Activated CD8-positive, alpha-beta memory T cell treated with anti-CD3 and anti-CD28 coated beads, Interleukin-2, amount 50 U/mL, for 24 hours (primary cell): ENCODE data around the gene PCSK1.
"Not testable (repeated sequence)": the region's sequence is repeated elsewhere in the genome, so short reads cannot be mapped to it uniquely, and the experiment has no call there.

ENCODE experiments used
- DNase-seq: peaks from one replicate; pipeline ENCODE4 v3.0.0-alpha.2; 2020; ENCODE audit errors: extremely low read depth

PCSK1 gene

DNA sequence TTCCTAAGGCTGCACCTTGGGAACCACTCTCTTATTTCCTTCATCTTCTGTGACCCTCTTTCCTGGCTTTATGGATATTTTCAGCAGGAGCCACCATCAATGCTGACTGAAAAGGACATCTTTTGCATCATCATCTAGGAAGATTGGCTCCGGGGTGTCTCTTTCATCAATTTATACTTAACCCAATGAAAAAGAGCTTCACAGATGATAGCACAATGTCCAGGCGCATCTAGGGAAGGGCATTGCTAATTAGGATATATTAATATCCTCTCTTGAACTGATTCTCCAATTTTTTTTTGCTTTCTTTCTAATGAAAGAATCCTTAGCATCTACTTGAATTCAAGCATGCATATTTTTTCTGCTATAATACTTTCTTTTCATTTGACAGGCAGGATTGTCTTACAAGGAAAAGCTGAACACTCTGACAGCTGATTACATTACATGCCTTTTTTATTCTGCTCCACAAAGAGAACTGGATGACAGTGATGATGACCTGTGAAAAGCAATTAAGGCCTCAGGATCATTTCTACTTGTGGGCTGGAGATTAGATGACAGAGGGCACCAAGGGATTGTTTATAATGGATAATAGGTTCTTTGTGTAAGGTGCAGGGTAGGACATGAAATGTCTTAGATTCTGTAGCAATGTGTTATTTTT is 60.2 kb downstream of the PCSK1 start:
- no peak for DNase-seq

DNA sequence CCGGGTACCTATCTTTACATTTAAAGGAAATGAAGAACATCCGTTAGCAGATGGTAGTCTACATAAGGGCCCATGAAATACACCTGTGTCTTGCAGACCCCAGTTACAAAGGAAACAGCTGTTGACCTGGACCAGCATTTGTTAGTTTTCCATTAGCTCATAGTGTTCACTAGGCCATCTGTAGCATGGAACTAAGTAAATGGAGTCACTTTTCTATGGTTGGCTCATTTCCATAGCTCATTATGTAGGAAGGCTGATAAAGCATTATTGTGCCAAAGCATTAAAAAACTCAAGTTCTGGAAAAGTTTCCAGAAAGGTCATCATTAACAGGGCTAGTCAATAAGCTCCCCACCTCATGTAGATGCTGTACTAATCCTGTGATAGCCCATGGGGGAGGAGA is 62.1 kb downstream of the PCSK1 start:
- no peak for DNase-seq

DNA sequence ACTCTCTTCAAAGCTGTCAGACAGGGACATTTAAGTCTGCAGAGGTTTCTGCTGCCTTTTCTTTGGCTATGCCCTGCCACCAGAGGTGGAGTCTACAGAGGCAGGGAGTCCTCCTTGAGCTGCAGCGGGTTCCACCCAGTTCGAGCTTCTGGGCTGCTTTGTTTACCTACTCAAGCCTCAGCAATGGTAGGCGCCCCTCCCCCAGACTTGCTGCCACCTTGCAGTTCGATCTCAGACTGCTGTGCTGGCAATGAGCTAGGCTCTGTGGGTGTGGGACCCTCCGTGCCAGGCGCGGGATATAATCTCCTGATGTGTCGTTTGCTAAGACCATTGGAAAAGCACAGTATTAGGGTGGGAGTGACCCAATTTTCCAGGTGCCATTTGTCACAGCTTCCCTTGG is 65.7 kb downstream of the PCSK1 start:
- DNase-seq, result not testable (repeated sequence)

DNA sequence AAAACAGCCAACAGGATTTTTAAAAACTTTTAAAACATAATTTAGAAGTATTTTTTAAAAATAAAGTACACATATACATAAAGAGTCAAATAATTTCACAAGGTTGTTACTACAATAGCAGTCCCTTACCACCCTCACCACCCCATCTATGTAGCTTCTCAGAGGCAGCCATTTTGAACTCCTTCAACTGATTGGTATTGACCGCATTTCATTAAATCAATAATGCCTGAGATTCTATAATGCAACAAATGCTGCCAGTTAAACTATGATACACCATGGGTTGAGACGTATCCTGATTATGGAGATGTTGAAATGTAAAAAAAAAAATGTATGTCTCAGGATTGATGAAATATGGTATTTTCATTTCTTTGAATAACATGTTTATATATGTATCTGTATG is 78.8 kb downstream of the PCSK1 start:
- DNase-seq, result no peak

DNA sequence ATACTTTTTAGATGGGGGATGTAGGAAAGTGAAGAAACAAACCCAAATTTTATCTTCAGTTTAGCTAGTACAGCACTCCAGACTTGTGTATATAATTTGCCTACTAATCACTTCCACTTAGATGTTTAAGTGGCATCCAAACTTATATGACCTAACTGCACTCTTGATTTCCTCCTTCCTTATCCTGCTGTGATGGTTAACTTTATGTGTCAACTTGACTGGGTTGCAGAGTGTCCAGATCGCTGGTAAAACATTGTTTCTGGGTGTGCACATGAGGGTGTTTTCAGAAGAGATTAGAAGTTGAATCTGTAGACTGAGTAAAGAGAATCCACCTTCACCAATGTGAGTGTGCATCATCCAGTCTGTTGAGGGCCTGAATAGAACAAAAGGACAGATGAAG is 79.8 kb downstream of the PCSK1 start:
- DNase-seq, result no peak

DNA sequence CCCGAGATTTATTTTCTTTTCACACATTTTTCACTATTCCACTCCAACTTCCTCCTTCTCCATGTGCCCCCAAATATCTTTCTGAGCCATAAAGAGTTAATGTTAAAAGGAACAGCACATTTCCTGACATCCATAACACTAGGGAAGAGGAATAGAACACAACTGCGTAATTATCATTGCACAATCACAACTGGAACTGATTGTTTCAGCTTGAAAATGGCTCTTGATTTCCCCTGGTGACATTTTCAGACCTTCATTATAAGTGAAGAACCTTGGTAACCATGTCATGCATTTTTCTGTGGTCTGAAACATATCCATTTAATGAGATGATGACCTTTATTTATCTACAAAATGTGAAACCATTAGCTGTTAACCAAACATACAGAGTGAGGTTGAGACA is 82.4 kb downstream of the PCSK1 start:
- DNase-seq, result no peak

DNA sequence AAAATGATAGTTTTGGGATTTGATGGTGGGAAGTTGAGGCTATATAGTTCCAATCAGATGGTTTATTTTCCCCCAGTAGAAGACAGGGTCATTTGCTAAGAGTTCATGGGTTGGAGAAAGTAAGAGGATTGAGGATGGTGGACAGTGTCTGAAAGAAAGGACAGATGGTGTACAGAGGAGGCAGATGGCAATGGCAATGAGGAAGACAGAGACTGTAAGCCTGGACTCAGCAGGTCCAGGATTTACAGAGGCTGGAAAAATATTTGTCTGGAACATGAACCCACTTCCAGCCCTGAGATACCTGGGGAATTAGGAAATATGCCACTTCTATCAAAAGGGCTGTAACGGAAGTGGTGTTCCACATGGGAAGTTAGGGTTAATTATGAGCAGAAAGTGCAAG is 84.5 kb downstream of the PCSK1 start:
- DNase-seq, result no peak

DNA sequence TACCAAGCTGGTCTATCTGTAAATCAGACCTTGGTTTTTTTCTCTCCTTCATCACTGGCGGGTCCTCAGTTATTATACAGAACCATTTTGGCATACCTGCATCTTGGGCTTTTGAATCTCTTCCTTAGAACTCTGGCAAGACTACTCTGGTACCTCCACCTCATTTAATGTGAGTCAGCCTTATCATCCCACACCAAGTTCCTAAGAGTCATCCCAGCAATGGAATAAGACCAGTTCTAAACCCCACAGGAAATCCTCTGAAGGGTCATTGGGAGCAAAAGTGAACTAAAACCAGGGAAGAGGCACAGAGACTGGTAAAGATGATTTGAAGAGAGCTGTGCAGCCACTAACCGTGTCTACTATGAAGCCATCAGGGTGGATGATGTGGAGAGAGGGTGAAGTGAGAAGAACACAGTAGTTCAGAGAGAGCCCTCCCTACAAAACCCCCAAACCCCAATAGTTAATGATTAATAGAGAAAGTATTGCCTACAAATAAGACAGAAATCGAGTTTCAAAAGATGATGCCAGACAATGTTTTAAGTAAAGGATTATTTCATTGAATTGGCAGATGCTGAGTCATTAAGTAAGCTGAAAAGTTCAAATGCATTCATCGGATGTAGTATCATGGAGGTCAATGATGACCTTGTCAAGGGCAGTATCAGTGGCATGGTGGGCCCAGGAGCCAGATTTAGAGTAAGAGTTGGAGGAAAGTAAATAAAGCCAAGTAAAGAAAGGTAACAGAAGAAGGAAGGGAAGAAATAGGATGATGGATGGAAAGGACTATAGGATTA is 85.4 kb downstream of the PCSK1 start:
- DNase-seq, result no peak

DNA sequence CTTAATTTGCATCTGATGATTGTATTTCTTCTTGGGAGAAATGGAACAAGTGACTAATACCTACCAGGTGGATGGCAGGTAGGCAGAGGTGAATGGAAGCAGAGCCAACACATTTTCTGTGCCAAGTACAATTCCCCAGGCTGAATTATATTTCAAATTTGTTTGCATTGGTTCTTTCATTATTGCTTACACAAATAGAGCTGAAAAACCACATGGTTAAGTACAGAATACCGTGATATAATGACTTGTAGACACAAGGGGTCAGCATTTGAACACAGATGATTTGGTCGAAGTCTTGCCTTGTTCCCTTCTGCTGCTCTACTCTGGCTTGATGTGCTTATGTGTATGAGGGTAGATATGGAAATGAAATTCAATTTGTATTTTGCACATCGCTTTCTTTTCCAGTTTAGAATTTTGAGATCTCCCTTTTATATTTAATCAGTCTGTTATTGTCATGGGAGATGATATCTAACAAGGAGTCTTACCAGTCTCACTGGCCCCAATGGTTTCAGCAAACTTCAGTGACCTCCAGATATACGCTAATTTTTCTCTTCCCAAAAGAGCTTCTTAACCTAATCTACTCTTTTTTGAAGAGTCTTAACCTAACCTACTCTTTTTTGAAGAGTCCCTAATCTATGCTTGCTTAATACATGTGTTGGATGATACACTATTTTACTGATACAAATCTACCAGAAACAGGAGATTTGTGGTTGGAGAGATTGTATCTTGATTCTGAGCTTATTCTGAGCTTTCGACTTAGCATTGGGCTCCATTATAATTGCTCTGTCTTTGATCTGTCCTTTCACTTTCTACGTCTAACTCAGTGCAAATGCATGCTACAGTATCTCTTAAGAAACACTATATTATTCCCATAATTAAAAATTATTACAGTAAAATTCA is 88.1 kb downstream of the PCSK1 start:
- no peak for DNase-seq

DNA sequence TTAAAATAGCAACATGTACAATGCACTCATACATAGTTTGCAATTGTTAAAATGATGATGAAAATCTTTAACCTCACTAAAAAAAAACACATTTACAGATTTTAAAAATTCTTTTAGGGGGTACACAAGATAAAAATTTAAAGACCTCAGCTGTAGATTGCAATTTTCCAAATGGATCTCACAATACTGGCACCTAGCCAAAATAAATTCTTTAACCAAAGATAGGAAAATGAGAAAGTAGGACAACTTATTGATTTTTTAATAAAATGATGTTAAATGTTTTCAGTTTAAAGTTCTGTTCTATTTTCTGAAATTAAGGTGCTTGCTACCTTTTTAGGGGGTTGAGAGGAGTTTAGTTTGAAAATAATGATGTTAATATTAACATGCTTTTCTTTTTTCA is 90.0 kb downstream of the PCSK1 start:
- DNase-seq, result no peak

DNA sequence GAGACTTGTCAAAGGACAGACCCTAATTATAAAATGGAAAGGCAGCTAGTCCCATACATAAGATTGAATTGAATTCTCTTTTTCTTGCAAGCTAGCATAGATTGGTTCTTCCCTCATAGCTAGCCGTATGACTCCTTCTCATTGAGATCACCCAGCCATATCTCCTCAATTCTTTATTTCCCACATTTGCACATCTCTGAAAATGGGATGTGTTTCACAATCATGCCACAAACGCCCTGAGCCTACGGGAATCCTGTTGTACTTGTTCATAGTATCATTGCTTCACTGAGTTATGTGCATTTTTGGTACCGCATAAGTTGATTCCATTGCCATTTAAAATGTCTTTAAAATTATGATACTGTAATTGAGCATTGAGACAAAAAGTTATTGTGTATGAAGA is 90.5 kb downstream of the PCSK1 start:
- DNase-seq, result no peak
